Loucy (cell line): ENCODE data around the gene MACIR.

ENCODE experiments used
- H2AFZ ChIP-seq: fragments of 200-600 bp; sonication (generic); 2 replicates; pipeline ENCODE4 v1.6.0; 2016; ENCODE audit warnings: antibody characterized with exemption, mild to moderate bottlenecking, low read length, moderate library complexity
- H3F3A ChIP-seq: fragments of 200-600 bp; 2 replicates; pipeline ENCODE4 v1.6.0; 2016; ENCODE audit warnings: antibody characterized with exemption, low read depth, mild to moderate bottlenecking
- H3K27me3 ChIP-seq: fragments of 200-600 bp; sonication (generic); 2 replicates; pipeline ENCODE4 v1.6.1; 2014; ENCODE audit warnings: low read length, mild to moderate bottlenecking; ENCODE audit not compliant: insufficient read depth, poor library complexity, severe bottlenecking
- H3K36me3 ChIP-seq: fragments of 200-600 bp; sonication (generic); 2 replicates; pipeline ENCODE4 v1.6.1; 2016; ENCODE audit warnings: low read length; ENCODE audit not compliant: insufficient read depth
- H3K4me1 ChIP-seq: fragments of 200-600 bp; sonication (generic); 2 replicates; pipeline ENCODE4 v1.5.1; 2014; ENCODE audit warnings: low read length, mild to moderate bottlenecking; ENCODE audit not compliant: insufficient read depth, poor library complexity, severe bottlenecking
- H3K4me2 ChIP-seq: fragments of 200-600 bp; sonication (generic); 2 replicates; pipeline ENCODE4 v1.6.0; 2014; ENCODE audit warnings: antibody characterized with exemption, low read length, low read depth, mild to moderate bottlenecking; ENCODE audit not compliant: poor library complexity, severe bottlenecking
- H3K4me3 ChIP-seq: fragments of 200-600 bp; sonication (generic); 2 replicates; pipeline ENCODE4 v1.5.1; 2014; ENCODE audit warnings: low read length, mild to moderate bottlenecking, mixed read lengths; ENCODE audit not compliant: poor library complexity, severe bottlenecking
- H3K79me2 ChIP-seq: fragments of 200-600 bp; sonication (generic); 2 replicates; pipeline ENCODE4 v1.6.1; 2014; ENCODE audit warnings: low read length; ENCODE audit not compliant: insufficient read depth
- H3K9ac ChIP-seq: fragments of 200-600 bp; sonication (generic); 2 replicates; pipeline ENCODE4 v1.6.0; 2014; ENCODE audit warnings: mild to moderate bottlenecking, low read depth, low read length, moderate library complexity; ENCODE audit not compliant: poor library complexity, severe bottlenecking
- H3K9me2 ChIP-seq: fragments of 200-600 bp; sonication (generic); replicated peaks from 2 replicates; pipeline ENCODE4 v1.6.1; 2016; ENCODE audit warnings: low read depth, low read length, mixed read lengths
- H3K9me3 ChIP-seq: fragments of 200-600 bp; sonication (generic); 2 replicates; pipeline ENCODE4 v1.6.1; 2014; ENCODE audit warnings: mild to moderate bottlenecking, antibody characterized with exemption, low read length, low read depth; ENCODE audit not compliant: insufficient read depth
- H4K20me1 ChIP-seq: fragments of 200-600 bp; sonication (generic); 2 replicates; pipeline ENCODE4 v1.6.0; 2014; ENCODE audit warnings: antibody characterized with exemption, low read length, mild to moderate bottlenecking; ENCODE audit not compliant: insufficient read depth, poor library complexity, severe bottlenecking
- EZH2phosphoT487 ChIP-seq: fragments of 200-600 bp; IDR thresholded peaks from 2 replicates; pipeline ENCODE4 v1.6.1; 2018; ENCODE audit warnings: antibody characterized with exemption, mild to moderate bottlenecking, moderate library complexity, borderline replicate concordance
- TF ChIP-seq, protein P1 (sequence below): fragments of 200-600 bp; sonication (generic); conservative IDR thresholded peaks from 2 replicates; pipeline ENCODE4 v1.5.1; 2014; ENCODE audit warnings: mild to moderate bottlenecking, antibody characterized with exemption, low read length

MACIR gene

DNA sequence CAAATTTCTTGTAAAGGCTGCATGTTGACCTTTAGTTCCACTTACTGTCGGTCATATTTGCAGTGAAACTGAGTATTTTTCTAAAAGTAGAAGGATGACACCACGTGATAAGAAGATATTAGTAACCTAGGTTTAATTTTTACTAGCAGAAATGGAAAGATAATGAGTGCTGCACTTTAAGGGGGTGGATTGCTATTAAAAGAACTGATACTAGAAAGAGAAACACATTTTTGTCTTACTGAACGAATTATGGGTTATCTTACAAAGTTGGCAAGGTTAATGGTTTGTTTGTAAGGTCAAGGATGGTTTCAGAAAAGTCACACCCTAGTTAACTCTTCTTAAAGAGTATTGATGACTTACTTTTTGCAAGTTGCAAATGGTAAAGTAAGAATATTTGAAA is 2.4 kb downstream of the MACIR start:
- no peak for TF ChIP-seq EZH2phosphoT487
- TF ChIP-seq, protein P1, sequence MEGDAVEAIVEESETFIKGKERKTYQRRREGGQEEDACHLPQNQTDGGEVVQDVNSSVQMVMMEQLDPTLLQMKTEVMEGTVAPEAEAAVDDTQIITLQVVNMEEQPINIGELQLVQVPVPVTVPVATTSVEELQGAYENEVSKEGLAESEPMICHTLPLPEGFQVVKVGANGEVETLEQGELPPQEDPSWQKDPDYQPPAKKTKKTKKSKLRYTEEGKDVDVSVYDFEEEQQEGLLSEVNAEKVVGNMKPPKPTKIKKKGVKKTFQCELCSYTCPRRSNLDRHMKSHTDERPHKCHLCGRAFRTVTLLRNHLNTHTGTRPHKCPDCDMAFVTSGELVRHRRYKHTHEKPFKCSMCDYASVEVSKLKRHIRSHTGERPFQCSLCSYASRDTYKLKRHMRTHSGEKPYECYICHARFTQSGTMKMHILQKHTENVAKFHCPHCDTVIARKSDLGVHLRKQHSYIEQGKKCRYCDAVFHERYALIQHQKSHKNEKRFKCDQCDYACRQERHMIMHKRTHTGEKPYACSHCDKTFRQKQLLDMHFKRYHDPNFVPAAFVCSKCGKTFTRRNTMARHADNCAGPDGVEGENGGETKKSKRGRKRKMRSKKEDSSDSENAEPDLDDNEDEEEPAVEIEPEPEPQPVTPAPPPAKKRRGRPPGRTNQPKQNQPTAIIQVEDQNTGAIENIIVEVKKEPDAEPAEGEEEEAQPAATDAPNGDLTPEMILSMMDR = no peak
- Histone ChIP-seq H3K4me2 (no peak overlapping the region), H3F3A (no peaks in the 10 kb centered on the region), H3K9me3 (no peaks in the 10 kb centered on the region), H3K9ac (no peak overlapping the region), H3K79me2 (no peaks in the 10 kb centered on the region), H2AFZ (no peak overlapping the region), H3K9me2 (no peaks in the 10 kb centered on the region), H3K4me3 (no peak overlapping the region), H3K27me3 (no peaks in the 10 kb centered on the region), H3K4me1 (no peaks in the 10 kb centered on the region), H3K36me3 (no peaks in the 10 kb centered on the region), H4K20me1 (no peaks in the 10 kb centered on the region)

DNA sequence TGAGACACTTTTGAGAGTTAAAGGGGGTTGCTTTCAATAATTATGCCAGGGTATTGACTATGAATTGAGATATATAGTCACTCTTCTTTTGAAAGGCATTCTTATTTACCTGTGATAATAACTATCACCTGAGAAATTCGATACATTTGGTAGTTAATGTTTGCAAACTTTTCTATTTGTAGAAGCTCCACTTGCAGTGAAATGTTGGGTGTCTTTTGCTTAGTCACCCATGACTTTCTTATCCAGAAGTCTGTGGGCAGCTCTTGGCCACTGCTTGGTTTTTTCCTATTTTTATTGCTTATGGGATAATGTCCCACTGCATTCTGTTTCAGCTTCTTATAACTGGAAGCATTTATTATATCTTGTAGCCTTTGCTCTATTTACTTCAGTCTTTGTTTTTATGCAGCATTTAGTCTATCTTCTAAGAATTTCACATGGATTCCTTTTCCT is 3.9 kb downstream of the MACIR start:
- H3K79me2 ChIP-seq = no peaks in the 10 kb centered on the region
- H3K4me2 ChIP-seq = no peak overlapping the region

DNA sequence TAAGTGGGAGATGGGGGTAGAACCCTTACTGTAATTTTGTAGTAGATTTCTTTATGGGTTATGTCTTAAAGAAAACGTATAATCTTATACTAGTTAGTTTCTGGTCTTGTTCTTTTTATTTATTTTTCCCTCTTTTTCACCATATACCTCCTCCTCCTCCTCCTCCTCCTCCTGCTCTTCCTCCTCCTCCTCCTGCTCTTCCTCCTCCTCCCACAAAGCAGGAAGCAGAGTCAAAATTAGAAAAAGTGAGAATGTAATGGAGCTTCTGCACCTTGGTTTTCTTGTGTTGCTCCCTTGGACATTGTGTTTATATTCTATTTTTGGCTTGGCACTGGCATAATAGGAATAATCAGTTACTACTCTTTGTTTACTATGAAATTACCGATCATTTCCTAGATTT is 4.5 kb downstream of the MACIR start:
- Histone ChIP-seq H3K9me3 (no peaks in the 10 kb centered on the region), H3K9ac (no peak overlapping the region), H3K4me3 (no peak overlapping the region), H3K4me2 (no peak overlapping the region), H3F3A (no peaks in the 10 kb centered on the region), H4K20me1 (no peaks in the 10 kb centered on the region), H3K9me2 (no peaks in the 10 kb centered on the region), H2AFZ (no peak overlapping the region), H3K27me3 (no peaks in the 10 kb centered on the region), H3K4me1 (no peaks in the 10 kb centered on the region), H3K36me3 (no peaks in the 10 kb centered on the region), H3K79me2 (no peaks in the 10 kb centered on the region)
- TF ChIP-seq EZH2phosphoT487 = no peak
- TF ChIP-seq, protein P1 = no peak

More for the DNA sequence above, 3.9 kb downstream of the MACIR start:
- no peaks in the 10 kb centered on the region for H3F3A ChIP-seq
- H3K9me2 ChIP-seq = no peaks in the 10 kb centered on the region
- TF ChIP-seq, protein P1 = no peak
- no peak for TF ChIP-seq EZH2phosphoT487
- no peak overlapping the region for H3K9ac ChIP-seq
- no peaks in the 10 kb centered on the region for H4K20me1 ChIP-seq
- no peaks in the 10 kb centered on the region for H3K36me3 ChIP-seq
- H3K4me3 ChIP-seq = no peak overlapping the region
- no peak overlapping the region for H2AFZ ChIP-seq
- H3K9me3 ChIP-seq = no peaks in the 10 kb centered on the region
- H3K4me1 ChIP-seq = no peaks in the 10 kb centered on the region
- no peaks in the 10 kb centered on the region for H3K27me3 ChIP-seq
